MM.1S (cell line): ENCODE results near the gene IRF1.

Source experiments
- DNase-seq: peaks from one replicate; pipeline ENCODE4 v3.0.0-alpha.2; 2015
- H2AFZ ChIP-seq: fragments of 300-600 bp; sonication (generic); 2 replicates; pipeline ENCODE4 v1.6.0; 2016; ENCODE audit warnings: antibody characterized with exemption, low read length
- H3F3A ChIP-seq: fragments of 300-600 bp; sonication (generic); 2 replicates; pipeline ENCODE4 v1.6.1; 2016; ENCODE audit warnings: mild to moderate bottlenecking, antibody characterized with exemption, low read length, moderate library complexity, mixed read lengths; ENCODE audit not compliant: insufficient read depth
- H3K27ac ChIP-seq: fragments of 300-600 bp; sonication (generic); 2 replicates; pipeline ENCODE4 v1.5.1; 2016; ENCODE audit warnings: mild to moderate bottlenecking, low read length
- H3K27me3 ChIP-seq: fragments of 300-600 bp; sonication (generic); replicated peaks from 2 replicates; pipeline ENCODE4 v1.6.0; 2016; ENCODE audit warnings: low read length; ENCODE audit not compliant: insufficient read depth
- H3K36me3 ChIP-seq: fragments of 300-600 bp; sonication (generic); replicated peaks from 2 replicates; pipeline ENCODE4 v1.6.1; 2016; ENCODE audit warnings: mild to moderate bottlenecking, low read length, mixed read lengths; ENCODE audit not compliant: insufficient read depth
- H3K4me1 ChIP-seq: fragments of 300-600 bp; sonication (generic); 2 replicates; pipeline ENCODE4 v1.6.1; 2016; ENCODE audit warnings: low read length, mixed read lengths
- H3K4me2 ChIP-seq: fragments of 300-600 bp; sonication (generic); 2 replicates; pipeline ENCODE4 v1.6.0; 2016; ENCODE audit warnings: low read depth, low read length
- H3K4me3 ChIP-seq: fragments of 300-600 bp; sonication (generic); 2 replicates; pipeline ENCODE4 v1.5.1; 2016; ENCODE audit warnings: low read length, mixed read lengths
- H3K79me2 ChIP-seq: fragments of 300-600 bp; sonication (generic); 2 replicates; pipeline ENCODE4 v1.6.1; 2016; ENCODE audit warnings: mixed run types, low read length, mixed read lengths
- H3K9ac ChIP-seq: fragments of 300-600 bp; sonication (generic); 2 replicates; pipeline ENCODE4 v1.6.1; 2016; ENCODE audit warnings: low read length, mixed read lengths
- H3K9me2 ChIP-seq: fragments of 300-600 bp; sonication (generic); replicated peaks from 2 replicates; pipeline ENCODE4 v1.6.1; 2016; ENCODE audit warnings: mild to moderate bottlenecking, low read length, mixed read lengths; ENCODE audit not compliant: insufficient read depth
- H3K9me3 ChIP-seq: fragments of 300-600 bp; sonication (generic); replicated peaks from 2 replicates; pipeline ENCODE4 v1.6.1; 2016; ENCODE audit warnings: mild to moderate bottlenecking, low read length, mixed read lengths; ENCODE audit not compliant: insufficient read depth
- H4K20me1 ChIP-seq: fragments of 300-600 bp; sonication (generic); 2 replicates; pipeline ENCODE4 v1.6.1; 2016; ENCODE audit warnings: mild to moderate bottlenecking, low read length, moderate library complexity, mixed read lengths; ENCODE audit not compliant: insufficient read depth
- EZH2 ChIP-seq: fragments of 300-600 bp; sonication (generic); optimal IDR thresholded peaks from 2 replicates; pipeline ENCODE3; 2017; ENCODE audit warnings: low read depth, mild to moderate bottlenecking, antibody characterized with exemption, low read length, mixed read lengths
- EZH2phosphoT487 ChIP-seq: fragments of 300-600 bp; sonication (generic); IDR thresholded peaks from 2 replicates; pipeline ENCODE4 v1.6.1; 2018; ENCODE audit warnings: antibody characterized with exemption, low read length
- TF ChIP-seq, protein P1 (sequence below): fragments of 300-600 bp; sonication (generic); IDR thresholded peaks from 2 replicates; pipeline ENCODE4 v1.5.1; 2016; ENCODE audit warnings: antibody characterized with exemption, low read length, mixed read lengths

IRF1 gene

DNA sequence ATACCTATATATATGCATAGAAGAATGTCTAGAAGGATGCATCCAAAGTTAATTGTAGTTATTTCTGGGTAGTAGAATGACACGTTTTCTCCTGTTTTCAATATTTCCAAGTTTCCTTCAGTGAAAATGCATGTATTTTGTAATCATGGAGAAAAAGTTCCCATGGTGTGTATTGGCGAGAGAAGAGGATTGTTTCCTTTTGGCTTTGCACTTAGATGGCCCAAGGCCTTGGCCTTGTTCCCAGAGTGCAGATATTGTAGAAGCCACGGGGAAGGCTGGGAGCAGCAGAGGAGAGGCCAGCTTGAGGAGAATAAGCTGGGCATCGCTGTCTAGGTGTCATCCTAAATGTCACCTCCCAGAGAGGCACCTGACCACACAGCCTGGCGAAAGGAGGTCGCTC is 44.0 kb downstream of the IRF1 start:
- H3K4me1 ChIP-seq: 0 out of 2 replicates have a peak, but pooled peaks cover 3% of the 10 kb centered on the region
- H3K36me3 ChIP-seq: peaks cover 6% of the 10 kb centered on the region; the same call in 1 of the 2 replicates
- H3K9me3 ChIP-seq: no peaks in the 10 kb centered on the region
- H3K4me3 ChIP-seq: no peak overlapping the region
- no peaks in the 10 kb centered on the region for H3K9me2 ChIP-seq
- no peak overlapping the region for H3K27ac ChIP-seq
- TF ChIP-seq, protein P1, sequence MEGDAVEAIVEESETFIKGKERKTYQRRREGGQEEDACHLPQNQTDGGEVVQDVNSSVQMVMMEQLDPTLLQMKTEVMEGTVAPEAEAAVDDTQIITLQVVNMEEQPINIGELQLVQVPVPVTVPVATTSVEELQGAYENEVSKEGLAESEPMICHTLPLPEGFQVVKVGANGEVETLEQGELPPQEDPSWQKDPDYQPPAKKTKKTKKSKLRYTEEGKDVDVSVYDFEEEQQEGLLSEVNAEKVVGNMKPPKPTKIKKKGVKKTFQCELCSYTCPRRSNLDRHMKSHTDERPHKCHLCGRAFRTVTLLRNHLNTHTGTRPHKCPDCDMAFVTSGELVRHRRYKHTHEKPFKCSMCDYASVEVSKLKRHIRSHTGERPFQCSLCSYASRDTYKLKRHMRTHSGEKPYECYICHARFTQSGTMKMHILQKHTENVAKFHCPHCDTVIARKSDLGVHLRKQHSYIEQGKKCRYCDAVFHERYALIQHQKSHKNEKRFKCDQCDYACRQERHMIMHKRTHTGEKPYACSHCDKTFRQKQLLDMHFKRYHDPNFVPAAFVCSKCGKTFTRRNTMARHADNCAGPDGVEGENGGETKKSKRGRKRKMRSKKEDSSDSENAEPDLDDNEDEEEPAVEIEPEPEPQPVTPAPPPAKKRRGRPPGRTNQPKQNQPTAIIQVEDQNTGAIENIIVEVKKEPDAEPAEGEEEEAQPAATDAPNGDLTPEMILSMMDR: no peak
- TF ChIP-seq EZH2phosphoT487 (no peak), EZH2 (no peak)
- peaks cover 95% of the 10 kb centered on the region for H3K79me2 ChIP-seq
- DNase-seq: no peak
- H2AFZ ChIP-seq: no peak overlapping the region
- H3F3A ChIP-seq: no peaks in the 10 kb centered on the region
- H4K20me1 ChIP-seq: no peaks in the 10 kb centered on the region
- no peak overlapping the region for H3K9ac ChIP-seq
- H3K4me2 ChIP-seq: no peak overlapping the region
- no peaks in the 10 kb centered on the region for H3K27me3 ChIP-seq

DNA sequence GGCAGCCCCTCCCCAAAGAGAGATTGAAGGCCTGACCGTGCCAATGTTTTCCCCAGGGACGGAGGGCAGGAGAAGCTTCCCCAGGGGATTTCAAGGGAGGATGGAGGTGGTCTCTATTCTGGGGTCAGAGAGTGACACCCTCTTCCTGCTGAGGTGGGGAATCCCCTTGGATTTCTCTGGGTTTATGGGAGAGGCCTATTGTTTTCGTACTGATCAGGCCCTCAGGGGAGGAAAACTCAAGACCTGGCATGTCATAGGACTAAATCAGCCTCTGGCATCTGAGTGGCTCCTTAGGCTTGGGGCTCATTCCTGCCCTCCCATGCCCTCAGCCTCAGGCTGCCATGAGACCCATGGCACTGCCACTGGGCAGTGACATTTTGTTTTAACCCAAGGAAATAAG is 44.6 kb downstream of the IRF1 start:
- Histone ChIP-seq H3K79me2 (peaks cover 95% of the 10 kb centered on the region), H3K4me2 (no peak overlapping the region), H3K4me3 (no peak overlapping the region), H3K27ac (no peak overlapping the region), H3K27me3 (no peaks in the 10 kb centered on the region), H3K9me3 (no peaks in the 10 kb centered on the region), H3K4me1 (0 out of 2 replicates have a peak, but pooled peaks cover 3% of the 10 kb centered on the region), H3K9ac (no peak overlapping the region), H3K9me2 (no peaks in the 10 kb centered on the region), H3F3A (no peaks in the 10 kb centered on the region), H4K20me1 (no peaks in the 10 kb centered on the region), H2AFZ (no peak overlapping the region), H3K36me3 (peaks cover 6% of the 10 kb centered on the region; the same call in 1 of the 2 replicates)
- TF ChIP-seq, protein P1: no peak
- no peak for DNase-seq

DNA sequence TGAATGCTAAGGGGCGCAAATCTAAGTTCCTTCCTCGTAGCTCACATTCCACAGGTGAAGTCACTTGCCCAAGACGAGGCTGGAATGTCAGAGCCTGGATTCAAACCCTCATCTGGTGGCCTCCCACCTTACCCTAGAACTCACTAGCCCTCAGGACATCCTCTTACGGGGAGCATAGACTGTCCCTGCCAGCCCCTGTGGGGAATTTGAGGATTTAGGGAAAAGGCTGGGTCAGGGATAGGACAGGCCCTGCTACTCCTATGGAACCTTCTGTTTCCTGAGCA is 45.0 kb downstream of the IRF1 start:
- H3K4me1 ChIP-seq: 0 out of 2 replicates have a peak, but pooled peaks cover 3% of the 10 kb centered on the region
- no peak overlapping the region for H3K27ac ChIP-seq
- H3K27me3 ChIP-seq: no peaks in the 10 kb centered on the region
- TF ChIP-seq EZH2phosphoT487 (no peak), EZH2 (no peak)
- TF ChIP-seq, protein P1: no peak
- H3F3A ChIP-seq: no peaks in the 10 kb centered on the region
- no peak overlapping the region for H3K4me2 ChIP-seq
- H3K9me2 ChIP-seq: no peaks in the 10 kb centered on the region
- no peak overlapping the region for H3K4me3 ChIP-seq
- no peak overlapping the region for H2AFZ ChIP-seq
- no peaks in the 10 kb centered on the region for H4K20me1 ChIP-seq
- no peaks in the 10 kb centered on the region for H3K9me3 ChIP-seq
- H3K9ac ChIP-seq: no peak overlapping the region
- peaks cover 95% of the 10 kb centered on the region for H3K79me2 ChIP-seq
- no peak for DNase-seq
- H3K36me3 ChIP-seq: peaks cover 6% of the 10 kb centered on the region; the same call in 1 of the 2 replicates
